Endometrium (tissue), 2 donors: ENCODE data around the gene NOXO1.
"Not testable (repeated sequence)": the region's sequence is repeated elsewhere in the genome, so short reads cannot be mapped to it uniquely, and the experiment has no call there.

Source experiments
- FAIRE-seq: peaks from 2 replicates; lab custom pipeline; 2012; peaks lifted over from hg19 to GRCh38; lab: Jason Lieb, UNC
- donor health status: control.
- donor health status: control.

NOXO1 gene

DNA sequence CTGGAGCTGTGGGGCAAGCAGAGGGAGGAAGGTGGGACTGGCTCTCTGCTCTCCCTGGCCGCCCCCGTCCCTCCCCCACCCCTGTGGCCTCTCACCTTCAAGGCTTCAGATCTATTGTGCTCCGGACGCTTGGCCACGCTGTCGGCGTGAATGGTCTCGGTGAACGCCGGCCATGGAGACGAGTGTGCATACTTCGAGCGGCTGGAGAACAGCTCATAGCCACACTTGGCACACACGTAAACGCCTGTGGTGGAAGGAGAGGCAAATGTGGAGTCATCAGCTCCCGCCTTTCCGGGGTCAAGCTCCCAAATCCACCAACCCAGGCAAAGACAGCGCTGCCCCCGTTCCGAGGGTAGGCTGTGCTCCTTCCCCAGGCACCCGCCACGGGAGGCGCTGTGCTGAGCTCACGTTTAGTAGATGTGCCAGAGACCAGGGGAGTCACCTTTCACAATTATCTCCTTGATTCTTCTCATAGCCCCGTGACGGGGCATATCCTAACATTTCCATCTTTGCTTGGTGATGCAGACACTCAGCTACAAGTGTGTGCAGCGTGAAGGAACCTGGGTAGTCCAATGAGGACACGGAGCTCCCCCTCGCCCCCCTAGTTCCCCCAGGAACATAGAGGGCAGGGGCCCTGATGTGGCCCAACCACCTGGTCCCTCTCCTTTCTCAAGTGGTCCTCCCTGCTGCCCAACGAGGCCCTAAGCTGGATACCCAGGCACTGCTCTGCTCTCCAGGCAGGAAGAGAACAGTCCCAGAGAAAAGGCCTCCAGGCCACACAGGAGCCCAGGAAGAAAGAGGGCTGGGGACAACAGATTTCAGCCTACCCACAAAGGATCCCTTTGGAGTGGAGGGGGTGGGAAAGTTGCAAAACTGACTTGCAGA, 39.9 kb downstream of the NOXO1 start:
- FAIRE-seq: no peak

DNA sequence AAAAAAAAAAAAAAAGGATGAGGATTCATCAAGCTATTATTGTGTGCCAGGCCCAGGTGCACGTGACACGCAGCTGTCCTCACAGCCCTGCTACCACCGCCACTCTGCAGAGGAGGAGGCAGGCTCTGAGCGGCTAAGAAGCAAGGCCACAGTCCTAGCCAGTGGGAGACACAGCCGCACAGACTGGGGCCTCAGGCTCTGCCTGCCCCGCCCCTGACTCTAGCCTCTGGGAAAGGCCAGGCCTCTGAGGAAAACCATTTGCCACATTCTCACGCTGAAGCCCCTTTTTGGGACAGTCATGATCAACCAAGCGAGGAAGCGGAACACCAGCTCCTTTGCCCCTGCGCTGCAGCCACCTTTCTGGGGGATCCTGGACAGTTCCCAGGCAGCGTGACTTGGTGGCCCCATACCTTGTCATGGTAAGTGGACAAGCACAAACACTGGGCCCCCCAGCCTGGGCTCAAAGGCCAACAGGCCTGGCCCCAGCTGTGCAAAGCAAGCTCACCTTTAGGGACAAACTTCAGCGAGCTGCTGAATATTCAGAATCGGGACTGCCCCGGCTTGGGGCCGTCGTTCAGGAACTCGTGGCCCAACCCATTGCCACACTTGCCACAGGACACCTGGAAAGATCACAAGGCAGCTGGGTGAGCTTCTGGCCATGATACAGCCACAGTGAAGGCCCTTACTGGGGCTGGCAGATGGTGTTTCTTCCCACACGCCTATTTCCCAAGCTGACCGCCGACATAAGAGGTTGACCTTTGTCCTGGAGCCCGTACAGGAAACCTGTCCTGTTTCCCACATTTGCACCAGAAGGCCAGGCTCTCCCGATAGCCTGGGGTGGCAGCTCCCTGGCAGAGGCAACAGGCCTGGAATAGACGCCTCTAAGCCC, 40.8 kb downstream of the NOXO1 start:
- no peak for FAIRE-seq

DNA sequence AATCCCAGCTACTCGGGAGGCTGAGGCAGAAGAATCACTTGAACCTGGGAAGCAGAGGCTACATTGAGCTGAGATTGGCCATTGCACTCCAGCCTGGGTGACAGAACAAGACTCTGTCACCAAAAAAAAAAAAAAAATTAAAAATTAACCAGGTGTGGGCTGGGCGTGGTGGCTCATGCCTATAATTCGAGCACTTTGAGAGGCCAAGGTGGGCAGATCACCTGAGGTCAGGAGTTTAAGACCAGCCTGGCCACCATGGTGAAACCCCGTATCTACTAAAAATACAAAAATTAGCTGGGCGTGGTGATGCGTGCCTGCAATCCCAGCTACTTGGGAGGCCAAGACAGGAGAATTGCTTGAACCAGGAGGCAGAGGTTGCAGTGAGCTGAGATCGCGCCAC, 41.4 kb downstream of the NOXO1 start:
- not testable (repeated sequence) for FAIRE-seq

DNA sequence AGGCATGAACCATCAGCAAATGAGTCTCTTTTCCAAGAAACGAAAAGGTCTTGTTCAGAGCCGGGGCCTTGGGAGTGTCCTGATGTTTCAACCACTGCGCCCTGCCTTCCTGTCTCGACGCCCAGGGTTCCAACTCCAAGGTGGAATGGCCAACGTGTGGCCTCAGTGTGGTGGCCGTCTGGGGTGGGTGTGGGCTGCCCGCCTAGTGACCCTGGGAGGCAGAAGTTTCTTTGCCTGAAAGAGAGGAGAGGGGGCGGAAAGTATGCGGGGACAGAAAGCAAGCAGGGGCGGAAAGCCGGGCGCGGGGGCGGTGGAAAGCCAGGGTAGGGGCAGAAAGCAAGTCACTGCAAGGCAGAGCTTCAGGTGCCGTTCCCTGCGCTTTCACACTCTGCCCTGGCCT, 42.4 kb downstream of the NOXO1 start:
- no peak for FAIRE-seq

DNA sequence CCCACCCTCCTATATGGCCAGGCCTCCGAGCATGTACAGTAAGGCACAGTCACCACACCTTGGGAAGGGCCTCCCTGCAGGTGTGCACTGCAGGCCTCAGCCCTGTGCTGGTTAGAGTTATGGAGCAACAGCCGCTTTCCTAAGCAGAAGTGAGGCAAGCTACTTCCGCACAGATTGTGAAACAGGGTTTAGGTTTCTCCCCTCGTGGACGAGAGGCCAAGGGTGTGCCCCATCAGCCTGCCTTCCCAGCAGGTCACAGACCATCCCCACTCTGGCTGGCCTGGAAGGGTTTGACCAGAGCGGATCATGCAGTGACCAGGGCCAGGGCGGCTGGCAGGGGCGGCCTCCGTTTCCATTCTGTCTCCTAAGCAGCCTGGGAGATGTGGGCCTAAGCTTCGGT, 43.0 kb downstream of the NOXO1 start:
- FAIRE-seq: no peak

DNA sequence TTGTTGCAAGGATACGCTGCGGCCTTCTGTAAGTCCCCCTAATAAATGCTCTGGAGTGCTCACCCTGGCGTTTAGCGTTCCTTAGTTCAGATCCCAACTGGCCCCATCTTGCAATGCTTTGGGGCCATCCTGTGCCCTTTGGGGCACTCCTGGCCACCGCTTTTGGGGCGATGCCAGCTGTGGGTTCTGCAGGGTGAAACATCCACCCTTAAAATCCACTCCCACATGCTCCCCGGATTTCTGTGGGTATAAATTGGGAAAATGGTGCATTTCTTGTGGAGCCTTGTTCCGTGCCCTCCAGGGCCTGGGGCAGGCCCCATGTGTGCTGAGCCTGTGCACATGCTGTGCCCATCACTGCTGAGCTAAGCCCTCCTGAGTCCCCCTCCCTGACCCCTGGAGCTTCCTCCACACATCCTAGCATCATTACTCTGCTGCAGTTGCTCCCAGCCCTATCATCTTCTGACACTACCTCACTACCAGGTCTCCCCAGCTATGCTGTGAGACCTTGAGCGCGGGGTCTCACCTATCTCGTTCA, 44.3 kb downstream of the NOXO1 start:
- no peak for FAIRE-seq

DNA sequence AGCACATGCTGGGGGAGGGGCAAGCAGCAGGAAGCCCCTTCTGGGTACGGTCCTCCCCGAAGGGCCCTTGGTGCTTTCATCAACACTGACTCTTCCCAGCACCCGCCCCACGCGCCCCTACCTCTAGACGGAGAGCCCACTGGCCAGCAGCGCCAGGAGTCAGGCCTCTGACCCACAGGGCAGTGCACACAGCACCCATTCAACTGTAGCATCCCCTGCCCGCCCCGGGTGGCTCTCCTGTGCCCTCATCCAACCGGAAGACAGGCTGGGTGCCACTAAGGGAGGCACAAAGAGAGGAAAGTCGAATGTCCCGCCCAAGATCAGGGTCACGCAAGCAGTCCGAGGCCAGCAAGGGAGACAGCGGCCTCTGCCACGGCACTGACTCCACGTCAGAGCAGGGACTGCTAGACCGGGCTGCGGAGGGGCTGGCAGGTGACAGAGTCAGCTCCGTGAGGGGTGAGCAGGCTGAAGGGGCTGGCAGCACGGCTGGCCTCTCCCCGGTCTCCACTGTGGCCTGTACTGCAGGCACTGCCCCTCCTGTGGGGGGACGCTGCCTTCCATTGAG, 48.1 kb downstream of the NOXO1 start:
- FAIRE-seq: no peak

DNA sequence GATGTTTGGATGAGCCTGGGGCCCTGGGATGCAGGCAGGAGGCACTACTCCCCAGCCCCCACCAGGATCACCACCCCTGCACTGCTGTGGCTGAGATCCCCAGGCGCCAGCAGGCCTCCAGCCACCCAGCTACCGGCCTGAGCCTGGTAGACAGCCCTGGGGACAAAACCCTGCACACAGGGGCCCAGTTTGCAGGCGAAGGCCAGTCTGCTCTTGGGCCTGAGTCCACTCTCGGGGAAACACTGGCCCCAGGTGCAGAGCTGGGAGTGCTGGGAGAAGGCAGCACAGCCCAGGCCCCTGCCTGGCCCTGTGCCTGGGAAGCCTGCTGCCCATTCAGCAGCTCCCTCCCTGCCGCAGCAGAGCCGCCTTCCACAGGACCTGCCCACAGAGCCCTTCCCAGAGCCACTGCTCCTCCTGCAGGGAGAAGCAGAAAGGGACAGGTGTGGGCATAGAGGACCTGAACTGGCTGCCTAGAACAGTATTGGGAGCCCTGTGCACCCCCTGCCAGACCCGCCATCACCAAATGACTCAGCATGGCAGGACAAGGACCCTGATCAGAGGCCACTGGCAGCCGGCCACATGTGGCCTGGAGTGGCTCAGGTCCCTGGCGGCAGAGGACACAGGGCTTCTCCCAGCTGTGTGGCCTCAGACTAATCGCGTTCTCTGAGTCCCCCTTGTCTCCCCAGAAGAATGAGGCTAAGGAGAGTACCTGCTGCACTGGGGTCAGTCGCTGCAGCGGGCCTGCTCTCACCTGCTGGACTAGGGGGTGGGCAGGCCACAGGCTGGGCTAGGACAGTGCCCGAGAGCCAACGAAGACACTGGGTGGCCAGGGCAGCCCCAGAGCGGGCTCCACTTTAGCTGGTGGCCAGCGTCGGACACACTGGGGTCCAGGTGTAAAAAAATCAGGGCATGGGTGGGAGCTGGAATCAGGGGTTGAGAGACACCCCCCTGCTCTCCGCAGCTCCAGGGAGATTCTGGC, 48.9 kb downstream of the NOXO1 start:
- FAIRE-seq: no peak

DNA sequence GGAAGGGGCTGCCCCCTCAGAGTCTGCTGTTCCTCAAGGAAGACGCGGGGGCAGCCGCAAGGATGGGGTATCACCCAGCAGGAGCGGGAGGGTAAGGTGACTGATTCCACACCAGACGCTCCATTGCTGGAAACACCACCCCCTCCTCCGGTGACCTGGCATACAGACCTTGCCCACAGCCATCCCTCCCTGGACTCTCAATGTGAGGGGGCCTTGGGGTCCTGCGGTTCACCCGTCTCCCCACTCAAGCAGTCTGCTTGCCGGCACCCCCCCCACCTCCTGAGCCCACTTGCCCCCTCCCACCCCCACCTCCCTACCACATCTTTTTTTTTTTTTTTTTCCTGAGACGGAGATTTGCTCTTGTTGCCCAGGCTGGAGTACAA, 50.9 kb downstream of the NOXO1 start:
- FAIRE-seq: no peak

DNA sequence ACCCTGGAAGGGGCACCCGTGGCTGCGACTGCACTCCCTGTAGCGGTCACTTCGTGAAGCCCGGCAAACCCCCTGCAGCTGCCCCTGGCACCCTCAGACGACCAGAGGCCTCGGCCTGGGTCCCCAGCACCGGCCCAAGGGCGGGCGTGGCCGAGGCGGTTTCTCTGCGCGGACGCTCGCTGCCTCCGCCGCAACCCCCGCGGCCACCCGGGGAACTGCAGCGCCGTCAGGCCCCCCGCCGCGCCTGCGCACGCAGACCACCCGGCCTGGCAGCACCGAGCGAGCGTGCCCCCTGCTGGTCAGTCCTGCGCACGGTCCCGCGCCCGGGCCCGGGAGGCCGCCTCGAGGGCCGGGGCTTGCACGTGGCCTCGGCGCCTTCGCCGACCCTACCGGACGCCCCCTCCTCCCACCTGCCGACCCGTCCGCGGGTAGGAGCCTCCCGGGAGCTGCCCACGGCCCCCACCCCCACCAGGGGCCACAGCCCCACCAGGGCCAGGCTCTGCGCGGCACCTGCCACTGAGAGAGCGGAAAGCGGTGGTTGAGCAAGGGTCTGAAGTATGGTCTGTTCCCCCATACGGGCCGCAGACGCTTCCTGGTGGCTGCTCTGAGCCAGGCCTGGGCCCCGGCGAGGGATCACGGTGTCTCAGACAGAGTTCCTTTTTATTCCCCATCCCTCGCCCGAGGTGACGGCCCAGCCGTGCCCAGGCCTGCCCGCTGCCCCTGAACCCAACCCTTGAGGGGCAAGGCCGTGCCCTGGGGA, 51.5 kb downstream of the NOXO1 start:
- FAIRE-seq: no peak

DNA sequence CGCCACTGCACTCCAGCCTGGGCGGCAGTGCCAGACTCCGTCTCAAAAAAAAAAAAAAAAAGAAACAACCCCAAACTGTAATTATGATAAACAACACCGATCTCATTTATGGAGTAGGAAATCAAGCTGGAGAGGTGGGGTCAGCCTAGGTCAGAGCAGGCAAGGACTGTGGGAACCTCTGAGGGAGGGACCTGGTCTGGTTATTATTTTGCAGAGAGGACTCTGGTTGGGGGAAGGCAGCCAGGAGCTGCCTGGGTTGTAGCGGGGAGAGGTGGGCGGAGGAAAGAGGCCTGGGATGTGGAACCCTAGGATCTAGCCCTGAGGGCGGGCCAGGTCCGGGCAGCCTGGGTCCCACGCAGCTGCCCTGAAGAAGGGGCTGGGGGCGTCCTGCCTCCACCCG, 52.2 kb downstream of the NOXO1 start:
- FAIRE-seq: no peak
